Astrocyte (in vitro differentiated cells and primary cell): Measurements from ENCODE around the gene COL9A3. TPM values are rescaled to one million over a fixed set of nuclear protein-coding genes. Genes with fewer than 3 reads are reported as not detected.

ENCODE experiments used
- DNase-seq: peaks from one replicate; pipeline ENCODE4 v3.0.0-alpha.2; 2010; ENCODE audit warnings: low read depth
- FAIRE-seq: peaks from 2 replicates; lab custom pipeline; 2011; peaks lifted over from hg19 to GRCh38; lab: Jason Lieb, UNC
- H2AFZ ChIP-seq: 2 replicates; pipeline ENCODE4 v1.6.0; 2012; ENCODE audit warnings: low read depth, low read length, inconsistent platforms
- H3K27ac ChIP-seq: 2 replicates; pipeline ENCODE4 v1.5.1; 2011; ENCODE audit warnings: low read depth, low read length, inconsistent platforms
- H3K27me3 ChIP-seq: 2 replicates; pipeline ENCODE4 v1.6.0; 2011; ENCODE audit warnings: low read length, inconsistent platforms; ENCODE audit not compliant: insufficient read depth
- H3K36me3 ChIP-seq: 2 replicates; pipeline ENCODE4 v1.5.1; 2011; ENCODE audit warnings: low read length, inconsistent platforms; ENCODE audit not compliant: insufficient read depth
- H3K4me1 ChIP-seq: 2 replicates; pipeline ENCODE4 v1.5.1; 2011; ENCODE audit warnings: low read length, inconsistent platforms; ENCODE audit not compliant: insufficient read depth
- H3K4me2 ChIP-seq: 2 replicates; pipeline ENCODE4 v1.6.0; 2012; ENCODE audit warnings: low read length, inconsistent platforms
- H3K4me3 ChIP-seq: 2 replicates; pipeline ENCODE4 v1.5.1; 2011; ENCODE audit warnings: low read depth, mild to moderate bottlenecking, low read length, inconsistent platforms; ENCODE audit not compliant: insufficient read depth
- H3K79me2 ChIP-seq: 2 replicates; pipeline ENCODE4 v1.6.0; 2012; ENCODE audit warnings: mild to moderate bottlenecking, low read length, inconsistent platforms; ENCODE audit not compliant: insufficient read depth
- H3K9ac ChIP-seq: 2 replicates; pipeline ENCODE4 v1.6.0; 2012; ENCODE audit warnings: mild to moderate bottlenecking, low read length, inconsistent platforms
- H3K9me3 ChIP-seq: 2 replicates; pipeline ENCODE4 v1.5.1; 2012; ENCODE audit warnings: low read depth, mild to moderate bottlenecking, low read length, inconsistent platforms; ENCODE audit not compliant: insufficient read depth
- H4K20me1 ChIP-seq: 2 replicates; pipeline ENCODE4 v1.6.0; 2012; ENCODE audit warnings: low read length, inconsistent platforms; ENCODE audit not compliant: insufficient read depth
- H3K27ac Mint-ChIP-seq: one replicate; pipeline ENCODE4 v1.8.0; 2021; ENCODE audit warnings: mild to moderate bottlenecking, mixed read lengths; ENCODE audit not compliant: unreplicated experiment
- H3K27me3 Mint-ChIP-seq: one replicate; pipeline ENCODE4 v1.8.0; 2021; ENCODE audit warnings: low read depth, mixed read lengths; ENCODE audit not compliant: unreplicated experiment
- H3K36me3 Mint-ChIP-seq: one replicate; pipeline ENCODE4 v1.8.0; 2021; ENCODE audit warnings: low read depth, mixed read lengths; ENCODE audit not compliant: unreplicated experiment
- H3K4me1 Mint-ChIP-seq: one replicate; pipeline ENCODE4 v1.8.0; 2021; ENCODE audit warnings: low read depth, mixed read lengths; ENCODE audit not compliant: unreplicated experiment
- H3K4me3 Mint-ChIP-seq: one replicate; pipeline ENCODE4 v1.8.0; 2021; ENCODE audit warnings: mild to moderate bottlenecking, moderate library complexity, mixed read lengths; ENCODE audit not compliant: unreplicated experiment
- H3K9me3 Mint-ChIP-seq: one replicate; pipeline ENCODE4 v1.8.0; 2021; ENCODE audit warnings: mild to moderate bottlenecking, mixed read lengths; ENCODE audit not compliant: unreplicated experiment
- CTCF ChIP-seq: IDR thresholded peaks from 2 replicates; pipeline ENCODE4 v1.5.1; 2011; ENCODE audit warnings: low read depth, mild to moderate bottlenecking, inconsistent platforms, low read length, moderate library complexity; ENCODE audit not compliant: insufficient read depth
- EZH2 ChIP-seq: IDR thresholded peaks from 2 replicates; pipeline ENCODE4 v1.6.1; 2012; ENCODE audit warnings: mild to moderate bottlenecking, low read length, inconsistent platforms; ENCODE audit not compliant: insufficient read depth
- total RNA-seq: library from RNA; stranded (reverse); gene quantifications from 2 replicates; pipeline ENCODE4 v1.2.1, GENCODE V29; 2021

COL9A3 gene
- total RNA-seq, 1 donor from 2014 or later = 43.0 TPM

- TF ChIP-seq EZH2 = no peak
- TF ChIP-seq CTCF = peak; percentile 84
- Mint-ChIP-seq H3K4me1 (peaks cover 10% of the 10 kb centered on the region), H3K9me3 (no peaks in the 10 kb centered on the region), H3K4me3 (peak overlapping the region; percentile 67), H3K27ac (no peak overlapping the region), H3K36me3 (peaks cover 8% of the 10 kb centered on the region), H3K27me3 (no peaks in the 10 kb centered on the region)
- no peak overlapping the region for H2AFZ ChIP-seq
- peaks cover 7% of the 10 kb centered on the region for H3K36me3 ChIP-seq
- H3K9ac ChIP-seq = no peak overlapping the region
- peaks cover 13% of the 10 kb centered on the region for H3K4me1 ChIP-seq
- no peak for FAIRE-seq
- H4K20me1 ChIP-seq = peaks cover 46% of the 10 kb centered on the region
- H3K27ac ChIP-seq = no peak overlapping the region
- H3K9me3 ChIP-seq = no peaks in the 10 kb centered on the region
- no peak for DNase-seq
- H3K27me3 ChIP-seq = no peaks in the 10 kb centered on the region
- no peak overlapping the region for H3K4me3 ChIP-seq
- H3K4me2 ChIP-seq = no peak overlapping the region
- peaks cover 29% of the 10 kb centered on the region for H3K79me2 ChIP-seq
Observed at GRCh38 chr20:62808211-62808865, 8.5 kb upstream of the COL9A3 start.

GRCh38 chr20:62809530-62810428 is 7.1 kb upstream of the COL9A3 start:
- Mint-ChIP-seq H3K27me3 (no peaks in the 10 kb centered on the region), H3K27ac (no peak overlapping the region), H3K9me3 (no peaks in the 10 kb centered on the region), H3K4me1 (peaks cover 10% of the 10 kb centered on the region), H3K4me3 (no peak overlapping the region), H3K36me3 (peaks cover 8% of the 10 kb centered on the region)
- Histone ChIP-seq H3K27ac (no peak overlapping the region), H3K9me3 (no peaks in the 10 kb centered on the region), H4K20me1 (peaks cover 59% of the 10 kb centered on the region), H3K4me2 (no peak overlapping the region), H3K4me3 (no peak overlapping the region), H2AFZ (no peak overlapping the region), H3K27me3 (no peaks in the 10 kb centered on the region), H3K4me1 (peaks cover 9% of the 10 kb centered on the region), H3K9ac (no peak overlapping the region), H3K36me3 (peaks cover 7% of the 10 kb centered on the region), H3K79me2 (peaks cover 29% of the 10 kb centered on the region)
- DNase-seq (no peak), FAIRE-seq (no peak)
- TF ChIP-seq EZH2 (no peak), CTCF (no peak)
